CD4-positive, alpha-beta T cell treated with Interleukin-21 for 1 hour (primary cell): ENCODE measurements around the gene CDC37L1.
"Not testable (repeated sequence)": the region's sequence is repeated elsewhere in the genome, so short reads cannot be mapped to it uniquely, and the experiment has no call there.

Source experiments
- DNase-seq: peaks from one replicate; pipeline ENCODE4 v3.0.0-alpha.2; 2020

Gene CDC37L1

DNA sequence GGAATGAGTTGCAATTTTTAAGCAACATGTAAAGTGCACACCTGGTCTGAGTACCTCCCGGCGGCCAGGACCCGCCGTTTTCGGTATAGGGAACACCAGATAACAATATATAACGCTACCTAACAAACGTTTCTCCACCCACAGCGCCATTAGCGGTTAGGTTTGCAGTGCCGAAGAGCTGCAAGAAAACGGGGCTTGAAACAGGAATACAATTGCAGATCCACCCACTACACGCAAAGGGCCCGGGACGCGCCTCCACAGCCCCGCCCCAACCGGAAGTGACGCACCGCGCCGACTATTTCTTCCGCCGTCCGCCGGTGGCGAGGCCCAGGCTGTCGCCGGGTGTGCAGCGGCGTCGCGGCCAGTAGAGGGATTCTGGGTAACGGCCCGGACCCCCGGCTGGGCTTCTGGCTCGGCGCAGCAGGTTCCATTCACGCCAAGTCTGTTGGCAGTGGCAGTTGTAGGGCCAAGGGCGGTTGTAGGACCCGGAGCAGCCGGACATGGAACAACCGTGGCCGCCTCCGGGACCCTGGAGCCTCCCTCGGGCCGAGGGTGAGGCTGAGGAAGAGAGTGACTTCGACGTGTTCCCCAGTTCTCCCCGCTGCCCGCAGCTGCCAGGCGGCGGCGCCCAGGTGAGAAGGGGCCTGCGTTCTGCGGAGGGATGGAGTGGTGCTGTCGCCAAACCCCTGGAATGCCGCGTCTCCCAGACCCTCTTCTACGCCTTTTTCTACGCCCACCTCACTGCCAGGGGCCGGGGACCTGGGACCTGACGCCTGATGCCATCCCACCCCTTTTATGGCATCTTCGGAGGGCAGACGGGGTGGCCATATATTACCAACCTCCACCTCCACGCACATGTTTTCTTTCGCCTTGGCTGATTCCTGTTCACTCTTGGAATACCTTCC is at the start of gene CDC37L1:
CDC37L1 (plus strand) TSS at position 302 of the 905 bp plus-strand sequence; CDS start at position 501, 199 bp downstream.
- DNase-seq, result peak; percentile 98

DNA sequence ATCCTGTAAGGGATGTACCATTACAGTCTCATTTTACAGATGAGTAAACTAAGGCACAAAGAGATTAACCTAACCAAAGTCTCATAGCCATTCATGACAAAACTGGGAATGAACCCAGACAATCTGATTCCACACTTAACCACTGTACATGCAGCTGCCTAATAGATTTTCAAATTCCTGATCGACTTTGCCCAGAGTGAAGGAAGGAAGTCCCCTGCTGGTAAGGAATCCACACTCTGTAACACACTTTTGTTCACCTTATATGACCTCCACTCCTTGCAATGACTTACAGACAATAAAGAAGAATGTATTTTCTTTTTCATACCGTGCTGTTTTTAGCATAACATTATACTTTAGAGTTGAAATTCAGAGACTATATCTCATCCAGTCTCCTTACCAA is 48.5 kb upstream of the CDC37L1 start:
- no peak for DNase-seq

DNA sequence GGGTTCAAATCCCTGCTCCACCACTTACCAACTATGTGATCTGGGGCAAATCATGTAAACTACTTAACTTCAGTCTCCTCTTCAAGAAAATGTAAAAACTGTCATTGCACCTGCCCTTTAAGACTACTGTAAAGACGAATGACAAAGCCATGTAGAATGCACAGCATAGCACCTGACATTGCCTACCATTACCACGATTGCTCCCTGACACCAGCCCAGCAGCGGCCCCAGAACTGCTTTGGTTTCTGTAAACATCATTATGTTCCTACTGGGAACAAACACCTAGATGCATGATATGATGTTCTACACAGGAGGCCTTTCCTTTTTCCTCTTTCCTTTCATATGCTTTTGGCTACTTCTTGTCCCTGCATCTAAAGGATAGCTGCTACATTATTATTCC is 40.4 kb upstream of the CDC37L1 start:
- DNase-seq, result no peak

DNA sequence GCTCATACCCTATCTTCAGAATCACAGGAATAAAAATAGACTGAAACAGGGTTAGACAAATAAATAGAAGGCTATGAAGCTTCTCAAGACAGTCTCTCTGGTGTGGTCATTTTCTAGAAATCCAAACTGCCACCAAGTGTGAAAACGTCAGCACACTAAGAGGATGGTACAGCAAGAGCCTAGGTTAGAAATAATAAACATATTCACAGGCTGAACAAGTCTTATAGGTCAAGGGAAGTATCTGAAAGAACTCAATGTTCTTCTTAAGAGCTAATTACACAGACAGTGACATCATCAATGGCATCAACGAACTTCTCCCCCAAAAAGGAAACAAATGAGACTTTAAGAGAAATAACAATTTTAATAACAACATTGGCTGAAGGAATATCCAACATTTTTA is 39.9 kb upstream of the CDC37L1 start:
- DNase-seq, result no peak

DNA sequence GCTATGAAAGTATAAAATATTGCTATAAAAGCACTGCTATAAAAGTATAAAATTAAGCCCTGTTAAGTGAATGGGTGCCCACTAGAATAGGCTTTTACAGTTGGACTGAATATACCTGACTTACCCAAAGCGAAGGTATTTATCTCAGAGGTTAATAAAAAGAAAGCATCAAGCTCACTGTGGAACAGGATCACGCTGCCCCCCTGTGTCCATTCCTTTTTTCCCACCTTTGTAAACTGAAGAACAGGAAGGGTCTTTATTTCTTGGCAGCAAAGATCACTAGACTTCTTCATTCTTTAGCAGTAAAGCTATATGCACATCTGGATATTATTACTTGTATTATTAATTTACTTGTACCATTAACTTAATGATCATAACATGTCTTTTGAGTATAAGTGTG is 39.3 kb upstream of the CDC37L1 start:
- DNase-seq, result peak; percentile 53

DNA sequence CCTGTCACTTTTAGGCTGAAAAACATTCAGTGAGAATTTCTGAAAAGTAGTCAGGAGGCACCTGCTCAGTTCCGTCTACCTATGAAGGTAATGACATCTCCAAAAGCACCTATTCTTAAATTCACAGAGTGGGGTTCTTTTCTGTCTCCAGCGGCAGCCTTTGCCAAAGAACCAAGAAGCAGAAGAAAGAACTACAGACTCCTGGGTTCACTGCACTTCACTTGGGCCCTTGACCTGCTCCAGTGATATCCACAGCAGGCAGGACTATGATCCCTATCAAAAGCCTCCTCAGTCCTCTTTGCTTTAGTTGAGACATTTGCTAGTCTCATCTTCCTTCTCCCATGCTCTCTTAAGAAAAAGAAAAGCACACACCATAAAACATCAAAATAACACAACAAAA is 37.0 kb upstream of the CDC37L1 start:
- DNase-seq, result no peak

DNA sequence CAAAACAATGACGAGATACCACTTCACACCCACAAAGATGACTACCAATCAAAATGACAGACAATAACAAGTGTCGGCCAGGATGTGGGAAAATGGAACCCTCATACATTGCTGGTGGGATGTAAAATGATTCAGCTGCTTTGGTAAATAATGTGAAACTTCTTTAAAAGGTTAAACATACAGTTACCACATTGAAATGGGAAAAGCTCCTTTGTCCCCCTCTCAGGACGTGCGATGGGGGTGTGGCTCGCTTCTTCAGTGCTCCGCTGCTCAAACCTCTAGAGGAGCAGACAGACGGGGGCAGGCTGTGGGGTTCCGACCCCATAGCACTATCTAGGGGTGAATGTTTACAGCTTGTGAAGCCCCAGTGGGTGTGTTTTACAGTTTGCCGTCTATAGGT is 25.3 kb upstream of the CDC37L1 start:
- DNase-seq, result peak; percentile 29

DNA sequence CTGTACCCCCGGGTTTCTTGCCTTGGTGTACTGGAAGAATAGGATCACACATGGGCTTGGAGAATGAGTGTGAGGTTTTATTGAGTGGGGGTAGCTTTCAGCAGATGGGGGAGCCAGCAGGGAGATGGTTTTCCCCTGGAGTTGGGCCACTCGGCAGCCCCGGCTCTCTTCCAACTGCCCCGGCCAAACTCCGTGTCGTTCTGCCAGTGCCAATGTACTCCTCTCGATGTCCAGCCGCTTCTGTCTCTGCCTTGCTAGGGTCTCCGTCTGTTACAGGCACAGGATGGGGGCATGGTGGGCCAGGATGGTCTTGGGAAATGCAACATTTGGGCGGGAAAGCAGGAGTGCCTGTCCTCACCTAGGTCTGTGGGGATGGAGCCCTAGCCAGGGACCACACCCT is 24.8 kb upstream of the CDC37L1 start:
- DNase-seq, result no peak

DNA sequence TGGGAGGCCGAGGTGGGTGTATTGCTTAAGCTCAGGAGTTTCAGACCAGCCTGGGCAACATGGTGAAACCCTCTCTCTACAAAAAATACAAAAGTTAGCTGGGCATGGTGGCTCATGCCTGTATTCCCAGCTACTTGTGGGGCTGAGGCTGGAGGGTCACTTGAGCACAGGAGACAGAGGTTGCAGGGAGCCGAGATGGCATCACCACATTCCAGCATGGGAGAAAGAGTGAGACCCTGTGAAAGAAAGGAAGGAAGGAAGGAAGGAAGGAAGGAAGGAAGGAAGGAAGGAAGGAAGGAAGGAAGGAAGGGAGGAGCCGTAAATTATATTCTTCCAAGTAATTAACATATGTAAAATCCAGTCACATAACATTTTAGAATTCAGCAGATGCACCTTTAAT is 23.2 kb upstream of the CDC37L1 start:
- not testable (repeated sequence) for DNase-seq

DNA sequence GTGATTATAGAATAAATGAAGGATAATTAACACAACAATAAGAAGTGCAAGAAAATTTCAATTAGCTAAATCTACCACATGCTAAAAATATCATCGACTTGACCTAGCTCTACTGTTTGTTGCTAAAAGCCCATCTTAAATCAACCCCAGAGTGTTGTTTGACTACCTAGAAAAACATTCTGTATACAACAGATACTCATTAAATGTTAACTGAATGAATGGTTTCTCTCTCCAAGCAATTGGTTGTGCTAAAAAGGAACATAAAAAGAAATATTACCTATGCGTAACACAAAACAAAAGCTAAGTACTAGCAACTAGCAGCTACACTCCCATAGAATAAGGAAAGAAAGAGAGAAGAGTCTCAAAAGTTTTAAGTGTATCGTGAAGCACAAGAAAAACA is 22.7 kb upstream of the CDC37L1 start:
- DNase-seq, result no peak

DNA sequence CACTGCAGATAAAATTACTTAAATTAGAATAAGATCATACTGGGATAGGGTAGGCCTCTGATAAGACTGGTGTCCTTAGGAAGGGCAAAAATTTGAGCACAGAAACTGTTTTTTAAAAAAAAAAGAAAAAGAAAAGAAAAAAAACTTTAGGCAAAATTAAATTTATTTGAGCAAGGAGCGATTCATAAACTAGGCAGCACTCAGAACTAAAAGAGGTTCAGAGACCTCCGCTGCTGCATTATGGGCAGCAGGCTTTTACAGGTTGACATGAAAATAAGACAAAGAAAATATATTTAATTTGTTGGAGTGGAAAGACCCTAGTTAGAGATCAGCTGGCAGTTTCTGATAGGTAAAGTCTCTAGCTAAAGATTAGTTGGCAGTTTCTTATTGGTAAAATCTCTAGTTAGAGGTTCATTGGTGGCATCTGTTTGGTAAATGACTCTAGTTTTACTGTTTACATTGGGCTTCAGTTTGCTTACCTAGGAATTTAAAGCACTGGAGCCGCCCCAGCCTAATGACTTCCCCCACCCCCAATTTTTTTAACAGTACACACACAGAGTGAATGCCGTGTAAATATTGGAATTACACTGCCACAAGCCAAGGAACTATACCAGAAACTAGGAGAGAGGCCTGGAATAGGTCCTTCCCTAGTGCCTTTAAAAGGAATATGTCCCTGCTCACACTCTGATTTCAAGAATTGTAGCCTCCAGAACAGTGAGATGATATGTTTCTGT is 21.8 kb upstream of the CDC37L1 start:
- DNase-seq, result no peak

DNA sequence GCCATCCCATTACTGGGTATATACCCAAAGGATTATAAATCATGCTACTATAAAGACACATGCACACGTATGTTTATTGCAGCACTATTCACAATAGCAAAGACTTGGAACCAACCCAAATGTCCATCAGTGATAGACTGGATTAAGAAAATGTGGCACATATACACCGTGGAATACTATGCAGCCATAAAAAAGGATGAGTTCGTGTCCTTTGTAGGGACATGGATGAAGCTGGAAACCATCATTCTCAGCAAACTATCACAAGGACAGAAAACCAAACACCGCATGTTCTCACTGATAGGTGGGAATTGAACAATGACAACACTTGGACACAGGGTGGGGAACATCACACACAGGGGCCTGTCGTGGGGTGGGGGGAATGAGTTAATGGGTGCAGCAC is 18.7 kb upstream of the CDC37L1 start:
- not testable (repeated sequence) for DNase-seq

DNA sequence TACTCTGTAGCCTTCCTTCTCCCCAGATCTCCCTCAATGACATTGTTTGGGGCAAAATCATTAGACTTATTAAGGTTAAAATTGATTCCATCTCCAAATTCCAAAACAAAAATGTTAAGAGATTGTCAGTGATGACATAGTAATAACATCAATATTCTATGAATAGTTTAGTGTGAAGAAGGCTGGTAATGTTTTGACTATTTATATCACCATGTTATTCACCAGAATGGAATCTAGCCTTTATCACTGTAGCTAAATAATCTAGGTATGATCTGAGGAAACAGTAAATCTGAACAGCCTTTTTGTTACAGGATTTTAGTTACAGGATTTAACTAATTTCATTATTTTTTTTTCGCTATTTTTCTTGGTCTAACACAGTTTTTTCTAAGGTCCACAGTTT is 18.2 kb upstream of the CDC37L1 start:
- DNase-seq, result no peak

DNA sequence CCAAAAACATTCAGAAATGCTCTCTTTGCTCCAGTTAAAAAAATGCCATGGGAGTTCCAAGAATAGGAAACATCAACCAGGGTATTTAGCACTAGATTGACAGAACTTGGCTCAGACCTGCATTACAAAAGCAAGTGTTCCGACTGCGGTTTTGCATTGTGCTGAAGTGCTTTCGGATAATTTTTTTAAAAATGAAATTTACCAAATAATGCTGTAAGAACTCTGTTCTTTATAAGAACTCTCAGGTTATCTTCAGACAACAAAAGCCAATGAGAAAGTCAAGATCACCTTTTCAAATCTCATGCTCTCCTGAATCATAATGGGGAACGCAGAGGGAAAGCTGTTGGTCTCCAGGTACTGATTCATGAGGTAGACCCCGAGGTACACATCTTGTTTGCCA is 17.8 kb upstream of the CDC37L1 start:
- DNase-seq, result peak; percentile 34

DNA sequence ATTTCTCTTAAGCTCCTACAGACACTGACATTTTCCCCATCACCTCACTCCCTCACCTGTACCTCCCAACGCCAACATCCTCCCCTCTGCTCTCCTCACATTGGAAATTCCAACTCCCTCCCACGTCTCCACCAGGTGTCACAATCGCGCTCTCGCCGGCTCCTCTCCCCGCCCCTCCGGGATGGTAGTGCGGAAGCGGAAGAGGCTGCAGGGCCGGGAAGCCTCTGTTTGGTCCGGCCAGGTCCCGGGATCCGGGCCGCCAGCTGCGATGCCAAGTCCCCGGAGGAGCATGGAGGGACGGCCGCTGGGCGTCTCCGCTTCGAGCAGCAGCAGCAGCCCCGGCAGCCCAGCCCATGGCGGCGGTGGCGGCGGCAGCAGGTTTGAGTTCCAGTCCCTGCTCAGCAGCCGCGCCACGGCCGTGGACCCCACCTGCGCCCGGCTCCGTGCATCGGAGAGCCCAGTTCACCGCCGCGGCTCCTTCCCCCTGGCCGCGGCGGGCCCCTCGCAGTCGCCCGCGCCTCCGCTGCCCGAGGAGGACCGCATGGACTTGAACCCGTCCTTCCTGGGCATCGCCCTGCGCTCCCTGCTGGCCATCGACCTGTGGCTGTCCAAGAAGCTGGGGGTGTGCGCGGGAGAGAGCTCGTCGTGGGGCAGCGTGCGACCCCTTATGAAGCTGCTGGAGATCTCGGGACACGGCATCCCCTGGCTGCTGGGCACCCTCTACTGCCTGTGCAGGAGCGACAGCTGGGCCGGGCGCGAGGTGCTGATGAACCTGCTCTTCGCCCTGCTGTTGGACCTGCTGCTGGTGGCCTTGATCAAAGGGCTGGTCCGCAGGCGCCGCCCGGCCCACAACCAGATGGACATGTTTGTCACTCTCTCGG is 17.0 kb upstream of the CDC37L1 start, which contains the start of gene PLPP6:
PLPP6 (plus strand) TSS at position 187 of the 881 bp plus-strand sequence; CDS start at position 269, 82 bp downstream.
- peak; percentile 81 for DNase-seq

DNA sequence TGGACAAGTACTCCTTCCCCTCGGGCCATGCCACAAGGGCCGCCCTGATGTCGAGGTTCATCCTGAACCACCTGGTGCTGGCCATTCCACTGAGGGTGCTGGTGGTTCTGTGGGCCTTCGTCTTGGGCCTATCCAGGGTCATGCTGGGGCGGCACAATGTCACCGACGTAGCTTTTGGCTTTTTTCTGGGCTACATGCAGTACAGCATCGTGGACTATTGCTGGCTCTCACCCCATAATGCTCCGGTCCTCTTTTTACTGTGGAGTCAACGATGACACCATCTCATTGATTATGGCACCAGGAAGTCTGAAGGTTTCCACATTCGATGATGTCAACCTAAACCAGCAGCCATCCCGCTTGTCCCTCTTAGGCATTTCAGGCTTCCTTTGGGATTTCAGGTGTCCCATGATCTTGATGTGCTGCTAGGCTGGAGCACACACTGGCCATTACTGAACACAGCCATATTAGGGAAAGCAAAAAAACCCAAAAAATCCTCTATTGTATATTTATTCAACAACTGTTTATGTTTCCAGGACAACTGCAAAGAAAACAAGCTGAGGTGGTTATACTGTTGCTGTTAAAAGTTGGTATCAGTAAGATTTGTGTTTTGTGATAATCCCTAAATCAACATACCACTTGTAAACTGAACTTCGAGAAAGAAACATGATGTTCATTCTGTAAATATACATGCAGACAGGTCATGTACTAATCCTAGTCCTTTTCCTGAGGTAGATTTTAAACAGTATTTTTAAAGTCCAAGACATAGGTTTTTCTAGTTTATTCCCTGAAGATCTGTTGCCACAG is 16.2 kb upstream of the CDC37L1 start:
- peak; percentile 43 for DNase-seq

DNA sequence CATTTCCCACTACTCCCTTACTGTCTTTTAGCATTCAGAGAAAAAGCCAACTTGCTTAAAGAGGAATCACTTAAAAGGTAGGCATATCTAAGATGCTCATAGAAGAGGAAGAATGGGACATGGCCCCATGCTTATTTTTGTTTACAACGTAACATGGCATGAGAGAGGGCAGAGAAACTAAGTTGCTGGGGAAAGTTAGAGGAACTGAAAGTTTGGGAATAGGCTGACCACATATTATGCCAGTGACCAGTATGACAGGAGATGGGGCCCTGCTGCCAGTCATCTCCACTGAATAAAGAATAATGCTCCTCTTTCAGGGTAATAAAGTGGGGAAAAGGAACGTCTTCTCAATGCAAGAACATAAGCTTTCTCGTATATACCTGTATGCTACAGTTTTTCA is 15.4 kb upstream of the CDC37L1 start:
- no peak for DNase-seq

DNA sequence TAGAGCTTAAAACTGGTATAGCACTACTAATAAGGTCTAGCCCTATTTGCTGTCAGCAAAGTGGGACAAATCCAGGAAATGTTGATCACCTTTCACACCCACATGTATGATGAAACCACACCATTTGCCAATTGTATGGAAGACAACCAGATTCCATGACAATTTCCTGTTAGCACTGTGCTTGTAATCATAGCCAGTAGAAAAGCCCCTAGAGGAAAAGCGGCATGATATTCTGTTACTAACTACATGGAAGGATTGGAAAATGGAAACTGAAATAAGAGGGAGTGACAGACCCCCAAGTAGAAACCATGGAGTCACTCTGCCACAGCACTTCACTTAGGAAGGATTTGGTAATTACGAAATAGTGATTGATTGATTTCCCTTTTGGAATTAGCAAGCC is 14.0 kb upstream of the CDC37L1 start:
- DNase-seq, result no peak

DNA sequence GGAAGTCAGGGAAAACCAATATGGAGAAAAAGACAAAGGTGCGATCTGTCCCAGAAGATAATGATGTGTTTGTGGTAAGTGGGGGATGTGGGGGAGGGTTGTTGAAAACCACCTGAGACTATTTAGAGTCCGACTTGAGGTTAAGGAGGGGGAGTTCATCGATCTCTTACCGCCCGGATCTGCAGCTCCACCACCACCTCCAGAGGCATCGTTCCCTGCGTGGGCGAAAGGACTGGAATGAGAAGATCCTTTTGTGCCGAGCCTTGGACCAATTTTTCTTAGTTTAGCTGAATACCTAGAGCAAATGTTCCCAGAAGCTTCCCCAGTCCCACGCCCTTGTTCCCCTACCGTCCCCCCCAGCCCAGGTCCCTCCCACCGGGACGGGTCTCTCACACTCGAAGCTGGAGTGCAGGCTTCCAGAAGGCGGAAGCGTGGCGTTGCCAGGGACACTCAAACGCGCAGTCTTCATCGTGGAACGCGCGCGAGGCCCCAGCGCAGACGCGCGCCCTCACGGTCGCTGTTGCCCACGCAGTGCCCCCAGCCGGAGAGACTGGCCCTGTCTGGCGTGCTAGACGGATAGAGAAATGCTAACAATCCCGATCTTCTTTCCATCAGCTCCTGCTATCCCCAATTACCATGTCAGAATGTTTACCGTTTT is 13.2 kb upstream of the CDC37L1 start, which contains the start of gene SPATA6L:
SPATA6L (minus strand) TSS at position 439 of the 658 bp plus-strand sequence; CDS start at position 209, 230 bp downstream.
- DNase-seq, result peak; percentile 42

DNA sequence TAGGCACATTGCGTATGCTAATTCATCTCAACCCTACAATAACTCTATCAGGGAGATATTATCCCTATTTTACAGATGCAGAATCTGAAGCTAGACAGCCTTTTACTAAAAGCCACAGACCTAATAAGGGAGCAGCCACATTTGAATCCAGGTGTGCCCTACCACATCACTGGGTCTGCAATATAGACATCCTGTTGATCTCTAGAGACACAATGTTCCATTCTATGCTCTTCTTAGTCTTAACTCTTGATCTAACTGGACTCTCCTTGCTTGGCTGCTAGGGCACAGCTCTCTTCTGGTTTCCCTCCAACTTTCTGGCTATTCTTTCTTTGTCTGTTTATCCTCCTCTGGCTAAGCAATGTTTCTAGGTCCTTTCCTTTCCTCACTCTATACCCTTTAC is 11.7 kb upstream of the CDC37L1 start:
- DNase-seq, result peak; percentile 31

DNA sequence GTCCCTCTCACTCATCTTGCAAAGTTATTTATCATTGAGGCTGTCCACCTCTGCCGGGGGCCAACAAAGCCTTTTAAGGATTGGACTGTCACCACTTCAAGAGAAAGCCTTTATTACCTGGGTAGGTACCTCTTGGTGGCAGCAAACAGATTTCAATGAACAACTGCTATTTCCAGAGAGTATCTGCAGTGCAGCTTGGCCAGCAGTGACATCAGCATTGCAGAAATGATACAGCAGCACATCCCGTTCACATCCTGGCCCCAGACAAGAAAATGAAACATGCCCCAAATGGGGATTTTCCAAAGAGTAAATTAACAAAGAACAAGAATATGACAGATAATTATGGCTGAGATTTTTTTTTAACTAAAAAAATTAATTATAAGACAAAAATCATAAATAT is 10.8 kb upstream of the CDC37L1 start:
- no peak for DNase-seq
